ENCODE measurements around the gene DEFB125. TPM values are rescaled to one million over a fixed set of nuclear protein-coding genes. Genes with fewer than 3 reads are reported as not detected.

The DEFB125 gene
- total RNA-seq, 4 donors from 2014 or later: not detected

- intact Hi-C loops (cut with DNase I; ENCODE audit: low total_unique reads): no loop called here
These were observed 58.4 kb downstream of the DEFB125 start for GRCh38 chr20:145877-146276.

More at GRCh38 chr20:145877-146276, 58.4 kb downstream of the DEFB125 start:
- Histone ChIP-seq H3K27ac (no peak overlapping the region), H3K4me1 (no peaks in the 10 kb centered on the region), H3K4me3 (no peak overlapping the region), H3K27me3 (peaks cover 0 to 4% of the 10 kb centered on the region in 2 donors), H3K36me3 (no peaks in the 10 kb centered on the region), H3K9me3 (no peaks in the 10 kb centered on the region)
- no peak for DNase-seq
- TF ChIP-seq CTCF (IDR thresholded peaks at IDR 0.05) (no peak), POLR2A (IDR thresholded peaks at IDR 0.05) (no peak)

Other genes starting within 250 kb of the DEFB125 start
- not detected for gene DEFB126, start 54.9 kb downstream of the DEFB125 start, total RNA-seq
- gene DEFB127, start 69.8 kb downstream of the DEFB125 start, total RNA-seq: not detected
- gene DEFB128, start 102.0 kb downstream of the DEFB125 start, total RNA-seq: not detected
- not detected for gene DEFB129, start 139.6 kb downstream of the DEFB125 start, total RNA-seq
- gene DEFB132, start 170.1 kb downstream of the DEFB125 start, total RNA-seq: not detected
- gene C20orf96, start 203.1 kb downstream of the DEFB125 start, total RNA-seq: 10 to 100 TPM in 2 of 4 donors, 1 to 10 TPM in 2; 2.8 to 18.2 (median 11.2) TPM
- gene ZCCHC3, start 209.9 kb downstream of the DEFB125 start, total RNA-seq: 10 to 100 TPM in 3 of 4 donors, 1 to 10 TPM in 1; 3.3 to 56.7 (median 19.2) TPM
- 10 to 100 TPM in 1 of 4 donors, 1 to 10 TPM in 3; 2.4 to 21.9 (median 7.4) TPM for gene SOX12, start 237.9 kb downstream of the DEFB125 start, total RNA-seq